Measurements from ENCODE around the gene LHX3.

LHX3 gene

GRCh38 chr9:136205707-136205992, 722 bp upstream of the LHX3 start:
- DNase-seq, result no peak

- DNase-seq, result no peak
These were observed 653 bp downstream of the LHX3 start for GRCh38 chr9:136204145-136204805.

- no peak for DNase-seq
These were observed 1.4 kb downstream of the LHX3 start for GRCh38 chr9:136203408-136204144.

- no peak for DNase-seq
These were observed 2.2 kb downstream of the LHX3 start for GRCh38 chr9:136202454-136203407.

- no peak for DNase-seq
These were observed 3.1 kb downstream of the LHX3 start for GRCh38 chr9:136201609-136202453.

GRCh38 chr9:136201174-136201573, 3.8 kb downstream of the LHX3 start:
- no peak for DNase-seq

- DNase-seq, result no peak
These were observed 4.5 kb downstream of the LHX3 start for GRCh38 chr9:136200424-136200823.

- DNase-seq, result no peak
These were observed 5.3 kb downstream of the LHX3 start for GRCh38 chr9:136199391-136200288.

- no peak for DNase-seq
These were observed 6.3 kb downstream of the LHX3 start for GRCh38 chr9:136198605-136199083.

- DNase-seq, result no peak
These were observed 6.9 kb downstream of the LHX3 start for GRCh38 chr9:136197930-136198604.

- no peak for DNase-seq
These were observed 7.6 kb downstream of the LHX3 start for GRCh38 chr9:136197084-136197875.

GRCh38 chr9:136196404-136197083, 8.4 kb downstream of the LHX3 start:
- DNase-seq, result no peak

- DNase-seq, result no peak
These were observed 10.4 kb downstream of the LHX3 start for GRCh38 chr9:136194540-136194939.

- no peak for DNase-seq
These were observed 11.0 kb downstream of the LHX3 start for GRCh38 chr9:136193891-136194279.

GRCh38 chr9:136193127-136193890, 11.6 kb downstream of the LHX3 start:
- no peak for DNase-seq

GRCh38 chr9:136192289-136193126, 12.4 kb downstream of the LHX3 start:
- DNase-seq, result no peak

- DNase-seq, result no peak
These were observed 13.0 kb downstream of the LHX3 start for GRCh38 chr9:136191960-136192286.
